ENCODE results near the gene GRIK4. TPM values are rescaled to one million over a fixed set of nuclear protein-coding genes. Genes with fewer than 3 reads are reported as not detected.

Gene GRIK4
- total RNA-seq, 1 donor from 2014 or later, result not detected

DNA sequence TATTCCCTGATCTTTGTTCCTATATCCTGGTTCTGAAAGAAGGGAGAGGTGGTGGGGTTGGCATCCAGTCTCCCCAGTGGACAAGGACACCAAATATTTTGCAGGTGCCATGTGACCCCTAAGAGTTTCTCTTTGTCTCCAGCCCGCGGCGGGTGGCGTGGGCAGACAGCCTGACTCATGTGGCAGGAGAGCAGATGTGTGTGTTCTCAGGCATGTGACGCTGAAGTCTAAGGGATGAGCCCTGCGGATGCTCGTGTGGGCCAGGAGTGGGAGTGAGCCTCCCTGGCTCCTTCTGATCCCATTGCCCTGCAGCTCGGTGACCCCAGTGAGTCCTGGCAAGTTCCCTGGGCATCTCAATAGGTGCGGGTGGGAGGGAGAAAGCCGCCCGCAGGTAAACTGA lies 417.5 kb downstream of the GRIK4 start:
- Mint-ChIP-seq H3K27ac (no peak overlapping the region), H3K4me1 (ENCODE audit: low read depth) (no peaks in the 10 kb centered on the region), H3K9me3 (no peaks in the 10 kb centered on the region), H3K36me3 (ENCODE audit: low read depth) (no peaks in the 10 kb centered on the region), H3K4me3 (ENCODE audit: low read depth) (no peak overlapping the region), H3K27me3 (ENCODE audit: low read depth) (peaks cover 2% of the 10 kb centered on the region)
- intact Hi-C loops (cut with micrococcal nuclease), result loop anchor here (1.0 kb wide), 1 partner anchor 418 kb away; the partner anchor contains the start of gene GRIK4
- no peak for DNase-seq (ENCODE audit: low spot score)

DNA sequence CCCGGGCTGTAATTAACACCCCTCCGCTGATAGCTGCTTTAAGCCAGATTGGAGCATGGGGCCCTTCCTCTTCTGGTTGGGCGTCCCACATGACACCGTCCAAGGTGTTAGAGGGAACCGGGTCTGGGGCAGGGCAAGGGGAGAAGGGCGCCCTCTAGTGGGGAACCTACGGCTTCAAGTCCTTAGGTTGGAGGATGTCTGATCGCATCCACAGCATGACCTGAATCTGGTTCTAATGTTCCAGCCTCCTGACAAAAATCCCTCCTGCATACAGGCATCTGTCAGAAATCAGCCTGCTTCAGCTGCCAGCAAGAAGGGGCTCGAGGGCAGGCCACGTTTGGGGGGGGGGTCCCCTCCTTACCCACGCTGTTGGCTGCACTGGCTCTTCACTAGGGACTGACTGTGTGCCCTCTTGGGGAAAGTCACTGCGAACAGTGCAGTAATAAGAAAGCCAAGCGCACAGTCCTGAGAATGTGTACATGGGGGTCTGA lies 418.2 kb downstream of the GRIK4 start:
- Mint-ChIP-seq H3K9me3 (no peaks in the 10 kb centered on the region), H3K27ac (no peak overlapping the region), H3K36me3 (ENCODE audit: low read depth) (no peaks in the 10 kb centered on the region), H3K4me1 (ENCODE audit: low read depth) (no peaks in the 10 kb centered on the region), H3K4me3 (ENCODE audit: low read depth) (no peak overlapping the region), H3K27me3 (ENCODE audit: low read depth) (peaks cover 2% of the 10 kb centered on the region)
- intact Hi-C loops (cut with micrococcal nuclease), result loop anchor here (1.0 to 10.0 kb wide), 3 partner anchors 185 to 418 kb away; partner anchors contain the start of gene GRIK4
- no peak for DNase-seq (ENCODE audit: low spot score)

GRCh38 chr11:120931057-120931779 lies 419.7 kb downstream of the GRIK4 start:
- intact Hi-C loops (cut with micrococcal nuclease), result loop anchor here (5.0 to 10.0 kb wide), 2 partner anchors 184 to 261 kb away; no protein-coding TSS in a partner anchor
- H3K4me3 Mint-ChIP-seq (ENCODE audit: low read depth), result no peak overlapping the region
- H3K4me1 Mint-ChIP-seq (ENCODE audit: low read depth), result no peaks in the 10 kb centered on the region
- no peaks in the 10 kb centered on the region for H3K36me3 Mint-ChIP-seq (ENCODE audit: low read depth)
- H3K9me3 Mint-ChIP-seq, result no peaks in the 10 kb centered on the region
- H3K27me3 Mint-ChIP-seq (ENCODE audit: low read depth), result peaks cover 2% of the 10 kb centered on the region
- DNase-seq (ENCODE audit: low spot score), result no peak
- no peak overlapping the region for H3K27ac Mint-ChIP-seq

DNA sequence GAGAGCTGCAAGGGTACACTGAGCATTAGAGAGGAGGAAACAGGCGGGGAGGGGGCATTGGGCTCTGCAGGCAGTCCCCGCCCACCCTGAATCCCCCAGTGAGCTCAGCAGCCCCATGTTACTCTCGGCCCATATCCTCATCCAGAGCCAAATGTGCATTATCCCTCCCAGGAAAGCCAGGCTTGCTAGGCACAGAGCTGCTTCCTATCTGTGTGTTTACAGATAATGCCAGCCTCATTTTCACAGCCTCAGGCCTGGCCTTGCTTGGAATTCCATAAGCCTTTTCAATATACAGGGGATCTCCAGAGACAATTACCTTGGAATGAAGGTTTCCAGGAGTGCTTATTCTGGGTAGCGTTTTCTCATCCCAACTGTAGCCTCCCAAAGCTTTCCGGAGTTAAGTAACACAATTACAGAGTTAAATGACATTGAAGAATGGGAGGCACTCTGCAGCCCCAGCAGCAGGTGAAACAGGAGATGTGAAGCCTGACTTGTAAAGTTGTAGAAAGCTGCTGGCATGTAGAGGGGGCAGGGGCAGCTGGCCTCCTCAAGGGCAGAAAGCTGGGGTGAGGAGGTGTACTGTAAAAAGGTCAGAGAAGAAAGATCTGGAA lies 420.9 kb downstream of the GRIK4 start:
- intact Hi-C loops (cut with micrococcal nuclease), result loop anchor here (5.0 to 10.0 kb wide), 2 partner anchors 182 to 260 kb away; no protein-coding TSS in a partner anchor
- no peak overlapping the region for H3K4me3 Mint-ChIP-seq (ENCODE audit: low read depth)
- no peak overlapping the region for H3K27ac Mint-ChIP-seq

GRCh38 chr11:120936356-120936755 lies 424.8 kb downstream of the GRIK4 start:
- intact Hi-C loops (cut with micrococcal nuclease), result loop anchor here (10.0 kb wide), 1 partner anchor 178 kb away; no protein-coding TSS in a partner anchor
- H3K4me1 Mint-ChIP-seq (ENCODE audit: low read depth), result no peaks in the 10 kb centered on the region
- no peak for DNase-seq (ENCODE audit: low spot score)
- peaks cover 9% of the 10 kb centered on the region for H3K27me3 Mint-ChIP-seq (ENCODE audit: low read depth)
- H3K4me3 Mint-ChIP-seq (ENCODE audit: low read depth), result no peak overlapping the region
- H3K36me3 Mint-ChIP-seq (ENCODE audit: low read depth), result no peaks in the 10 kb centered on the region
- H3K9me3 Mint-ChIP-seq, result no peaks in the 10 kb centered on the region
- no peak overlapping the region for H3K27ac Mint-ChIP-seq

More for the DNA sequence above, 420.9 kb downstream of the GRIK4 start:
- Mint-ChIP-seq H3K36me3 (ENCODE audit: low read depth) (no peaks in the 10 kb centered on the region), H3K27me3 (ENCODE audit: low read depth) (peaks cover 2% of the 10 kb centered on the region), H3K9me3 (no peaks in the 10 kb centered on the region), H3K4me1 (ENCODE audit: low read depth) (no peaks in the 10 kb centered on the region)
- DNase-seq (ENCODE audit: low spot score), result no peak

DNA sequence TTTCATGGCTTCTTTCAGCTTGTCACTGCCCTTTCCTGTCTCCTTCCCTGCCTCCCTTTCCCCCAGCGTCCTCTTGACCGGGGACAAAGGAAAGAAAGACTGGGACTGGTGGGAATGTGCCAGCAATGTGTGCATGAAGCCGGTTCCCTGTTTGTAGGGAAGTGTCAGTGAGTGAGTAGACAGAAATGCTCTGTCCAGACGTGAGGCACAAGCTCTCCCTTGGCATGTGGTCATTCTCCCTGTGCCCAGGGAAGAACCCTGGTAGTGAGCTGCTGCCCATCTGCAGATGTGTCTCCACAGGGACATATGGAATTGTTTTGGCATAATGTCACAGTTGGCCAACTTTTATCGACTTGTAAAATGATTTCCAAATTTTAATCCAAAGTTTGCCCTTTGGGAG lies 426.0 kb downstream of the GRIK4 start:
- no peak overlapping the region for H3K4me3 Mint-ChIP-seq (ENCODE audit: low read depth)

DNA sequence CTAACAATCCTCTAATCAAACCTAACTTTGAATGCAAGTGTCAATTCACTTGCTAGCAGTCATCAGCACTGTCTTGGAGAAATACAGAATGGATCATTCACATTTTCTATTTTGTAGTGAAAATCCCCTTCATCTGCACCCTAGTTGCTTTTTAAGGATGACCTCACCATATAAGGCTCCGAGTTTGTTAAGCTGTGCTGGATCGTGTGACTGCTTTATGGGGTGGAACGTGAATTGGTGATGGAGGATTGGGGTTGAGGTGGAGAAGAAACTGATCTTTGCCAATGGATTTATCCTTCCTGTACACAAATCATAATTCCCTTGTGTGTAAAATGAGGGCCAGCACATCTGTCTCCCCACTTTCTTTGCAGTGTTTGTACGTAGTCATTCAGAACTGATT lies 426.7 kb downstream of the GRIK4 start:
- Mint-ChIP-seq H3K4me1 (ENCODE audit: low read depth) (no peaks in the 10 kb centered on the region), H3K4me3 (ENCODE audit: low read depth) (no peak overlapping the region), H3K9me3 (no peaks in the 10 kb centered on the region), H3K27me3 (ENCODE audit: low read depth) (peaks cover 9% of the 10 kb centered on the region), H3K36me3 (ENCODE audit: low read depth) (no peaks in the 10 kb centered on the region), H3K27ac (no peak overlapping the region)
- intact Hi-C loops (cut with micrococcal nuclease), result loop anchor here (10.0 kb wide), 1 partner anchor 177 kb away; no protein-coding TSS in a partner anchor
- DNase-seq (ENCODE audit: low spot score), result no peak

More for the DNA sequence above, 426.0 kb downstream of the GRIK4 start:
- Mint-ChIP-seq H3K36me3 (ENCODE audit: low read depth) (no peaks in the 10 kb centered on the region), H3K27me3 (ENCODE audit: low read depth) (peaks cover 9% of the 10 kb centered on the region), H3K9me3 (no peaks in the 10 kb centered on the region), H3K4me1 (ENCODE audit: low read depth) (no peaks in the 10 kb centered on the region), H3K27ac (no peak overlapping the region)
- intact Hi-C loops (cut with micrococcal nuclease), result loop anchor here (10.0 kb wide), 1 partner anchor 177 kb away; no protein-coding TSS in a partner anchor
- no peak for DNase-seq (ENCODE audit: low spot score)

DNA sequence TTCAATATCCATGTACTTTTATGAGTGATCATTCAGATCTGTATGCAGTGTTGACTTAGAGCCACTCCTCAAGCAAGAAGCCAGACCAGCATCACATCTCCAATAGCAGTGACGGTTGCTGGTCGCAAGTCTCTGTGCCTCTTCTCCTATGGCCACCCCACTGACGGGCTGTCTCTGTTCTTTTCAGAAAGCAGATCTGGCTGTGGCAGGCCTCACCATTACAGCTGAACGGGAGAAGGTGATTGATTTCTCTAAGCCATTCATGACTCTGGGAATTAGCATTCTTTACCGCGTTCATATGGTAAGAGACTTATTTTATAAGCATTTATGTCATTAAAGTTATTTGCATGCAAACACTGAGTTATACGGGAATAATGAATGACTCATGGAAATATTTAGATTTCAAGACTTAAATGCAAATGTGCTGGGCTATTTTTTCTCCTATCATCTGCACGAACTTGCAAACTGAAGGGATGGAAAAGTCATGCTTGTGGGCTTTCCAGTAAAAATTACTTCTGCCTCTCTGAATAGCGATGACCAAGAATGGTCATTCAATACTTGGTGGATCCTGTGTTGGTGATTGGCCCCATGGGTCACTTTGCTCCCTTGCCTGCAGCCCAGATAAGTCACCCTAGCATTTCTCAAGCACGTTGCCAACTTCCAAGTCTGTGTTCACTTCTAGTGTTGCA lies 428.8 kb downstream of the GRIK4 start:
- Mint-ChIP-seq H3K4me1 (ENCODE audit: low read depth) (no peaks in the 10 kb centered on the region), H3K27ac (no peak overlapping the region), H3K4me3 (ENCODE audit: low read depth) (no peak overlapping the region), H3K9me3 (peaks cover 11% of the 10 kb centered on the region), H3K36me3 (ENCODE audit: low read depth) (no peaks in the 10 kb centered on the region), H3K27me3 (ENCODE audit: low read depth) (peaks cover 12% of the 10 kb centered on the region)
- DNase-seq (ENCODE audit: low spot score), result no peak
- intact Hi-C loops (cut with micrococcal nuclease), result no loop called here

- H3K4me1 Mint-ChIP-seq (ENCODE audit: low read depth), result no peaks in the 10 kb centered on the region
- no peak overlapping the region for H3K27ac Mint-ChIP-seq
- peaks cover 16% of the 10 kb centered on the region for H3K9me3 Mint-ChIP-seq
- intact Hi-C loops (cut with micrococcal nuclease), result no loop called here
- H3K27me3 Mint-ChIP-seq (ENCODE audit: low read depth), result peaks cover 12% of the 10 kb centered on the region
- no peak for DNase-seq (ENCODE audit: low spot score)
- no peaks in the 10 kb centered on the region for H3K36me3 Mint-ChIP-seq (ENCODE audit: low read depth)
- H3K4me3 Mint-ChIP-seq (ENCODE audit: low read depth), result no peak overlapping the region
Measured at GRCh38 chr11:120941000-120941399, 429.5 kb downstream of the GRIK4 start.

- Mint-ChIP-seq H3K27ac (no peak overlapping the region), H3K27me3 (ENCODE audit: low read depth) (peaks cover 12% of the 10 kb centered on the region), H3K36me3 (ENCODE audit: low read depth) (no peaks in the 10 kb centered on the region), H3K4me1 (ENCODE audit: low read depth) (no peaks in the 10 kb centered on the region), H3K4me3 (ENCODE audit: low read depth) (no peak overlapping the region), H3K9me3 (peaks cover 16% of the 10 kb centered on the region)
- intact Hi-C loops (cut with micrococcal nuclease), result no loop called here
- no peak for DNase-seq (ENCODE audit: low spot score)
Measured at GRCh38 chr11:120942701-120943100, 431.2 kb downstream of the GRIK4 start.

- H3K4me3 Mint-ChIP-seq (ENCODE audit: low read depth), result no peak overlapping the region
- intact Hi-C loops (cut with micrococcal nuclease), result no loop called here
- H3K27me3 Mint-ChIP-seq (ENCODE audit: low read depth), result peaks cover 10% of the 10 kb centered on the region
- H3K9me3 Mint-ChIP-seq, result peaks cover 16% of the 10 kb centered on the region
- no peak overlapping the region for H3K27ac Mint-ChIP-seq
- no peaks in the 10 kb centered on the region for H3K36me3 Mint-ChIP-seq (ENCODE audit: low read depth)
- DNase-seq (ENCODE audit: low spot score), result no peak
- no peaks in the 10 kb centered on the region for H3K4me1 Mint-ChIP-seq (ENCODE audit: low read depth)
Measured at GRCh38 chr11:120945042-120945441, 433.5 kb downstream of the GRIK4 start.

GRCh38 chr11:120950880-120951279 lies 439.3 kb downstream of the GRIK4 start:
- Mint-ChIP-seq H3K9me3 (peaks cover under 1% of the 10 kb centered on the region), H3K36me3 (ENCODE audit: low read depth) (no peaks in the 10 kb centered on the region), H3K4me3 (ENCODE audit: low read depth) (no peak overlapping the region), H3K27ac (no peak overlapping the region), H3K27me3 (ENCODE audit: low read depth) (peaks cover 13% of the 10 kb centered on the region), H3K4me1 (ENCODE audit: low read depth) (peaks cover 3% of the 10 kb centered on the region)
- intact Hi-C loops (cut with micrococcal nuclease), result no loop called here
- no peak for DNase-seq (ENCODE audit: low spot score)

Measured in activated T-helper 2 cell treated with anti-CD3 and anti-CD28 coated beads, Interferon-gamma antibody, Interleukin-2, Interleukin-4, amounts not matched to agents 10 μg/mL and 5 μg/mL and 100 μg/mL, durations not matched to agents 14 hours and 24 hours and 36 hours (primary cell).